Stimulated activated CD4-positive, alpha-beta T cell treated with anti-CD3 and anti-CD28 coated beads, TNF-alpha, amount 100 ng/mL, for 48 hours (primary cell): ENCODE results near the gene CD163L1.

Experiments
- DNase-seq, 3 donors: peaks; one replicate each; pipeline ENCODE4 v3.0.0-alpha.2; 2020; ENCODE audit warnings: low read depth in 3 of 3

Gene CD163L1

GRCh38 chr12:7324176-7324575 is 119.8 kb downstream of the CD163L1 start:
- no peak for DNase-seq

GRCh38 chr12:7322599-7322998 is 121.4 kb downstream of the CD163L1 start:
- DNase-seq, result no peak

GRCh38 chr12:7321624-7322023 is 122.3 kb downstream of the CD163L1 start:
- DNase-seq, result no peak

GRCh38 chr12:7319930-7320329 is 124.0 kb downstream of the CD163L1 start:
- DNase-seq, result no peak

GRCh38 chr12:7310070-7310469 is 133.9 kb downstream of the CD163L1 start:
- no peak for DNase-seq
